ENCODE measurements around the gene BCOR. TPM values are rescaled to one million over a fixed set of nuclear protein-coding genes. Genes with fewer than 3 reads are reported as not detected.

The BCOR gene
- total and polyA plus RNA-seq, 2 of the 13 experiments (the other 11 are each of a cell fraction or from before 2014, with no cell fraction given): 14.3 to 15.2 TPM

GRCh38 chrX:40097504-40098263 is at the start of gene BCOR (continued):
- TF ChIP-seq ZNF574 (CRISPR knock-in tag; IDR thresholded peaks at IDR 0.05) (0 out of 2 replicates have a peak, but pooled peaks have one; percentile 22), ZNF441 (CRISPR knock-in tag; IDR thresholded peaks at IDR 0.05; ENCODE audit: borderline replicate concordance) (peak; percentile 28; the same call in 1 of the 2 replicates), SALL2 (CRISPR knock-in tag; IDR thresholded peaks at IDR 0.05) (0 out of 2 replicates have a peak, but pooled peaks have one; percentile 36), ZNF768 (CRISPR knock-in tag; IDR thresholded peaks at IDR 0.05) (0 out of 2 replicates have a peak, but pooled peaks have one; percentile 19), ZFX (CRISPR knock-in tag; IDR thresholded peaks at IDR 0.05; ENCODE audit: low read depth) (peak; percentile 8; the same call in 1 of the 2 replicates), POLR2A (IDR thresholded peaks at IDR 0.05; ENCODE audit: insufficient read depth in 1 of 2, low read depth in 2 of 2, low read length in 2 of 2) (peak in 1 of 2 experiments; percentile 89; a peak in 2 of 4 replicates), RAD21 (CRISPR knock-in tag; IDR thresholded peaks at IDR 0.05) (peak; percentile 39; the same call in 1 of the 2 replicates), NONO (IDR thresholded peaks at IDR 0.05) (no peak), NONO (CRISPR knock-in tag; conservative IDR thresholded peaks at IDR 0.05) (0 out of 2 replicates have a peak, but pooled peaks have one; percentile 26), KDM2A (CRISPR knock-in tag; IDR thresholded peaks at IDR 0.05; ENCODE audit: borderline replicate concordance, low read depth) (peak; percentile 39; the same call in 1 of the 2 replicates), SAP130 (CRISPR knock-in tag; IDR thresholded peaks at IDR 0.05; ENCODE audit: low read depth) (peak; percentile 37), POLR2G (IDR thresholded peaks at IDR 0.05; ENCODE audit: low read depth, low read length) (peak; percentile 84), TAF1 (CRISPR knock-in tag; IDR thresholded peaks at IDR 0.05) (peak; percentile 59), HDAC1 (CRISPR knock-in tag; IDR thresholded peaks at IDR 0.05) (peak; percentile 42; the same call in 1 of the 2 replicates), ZNF709 (CRISPR knock-in tag; IDR thresholded peaks at IDR 0.05) (0 out of 2 replicates have a peak, but pooled peaks have one; percentile 35), RNF2 (conservative IDR thresholded peaks at IDR 0.05; ENCODE audit: low read depth) (0 out of 2 replicates have a peak, but pooled peaks have one; percentile 32)
